Endothelial cell of umbilical vein (primary cell): ENCODE measurements around the gene DET1. TPM values are rescaled to one million over a fixed set of nuclear protein-coding genes. Genes with fewer than 3 reads are reported as not detected.

Experiments
- BruUV-seq: library from RNA; stranded (reverse); fragments of 400-500 nt; replicated peaks from 2 replicates; lab custom pipeline; 2021; lab: Mats Ljungman, UMichigan
- CTCF ChIA-PET: fragments of 300-600, 350-600 bp; sonication (Branson Sonifier 250); formaldehyde crosslinking; loops from one replicate; lab custom pipeline; 2021; ENCODE audit warnings: antibody characterized with exemption, inconsistent platforms; lab: Charles Lee
- POLR2A ChIA-PET: fragments of 300-600, 350-600 bp; sonication (Branson Sonifier 250); formaldehyde crosslinking; loops from one replicate; lab custom pipeline; 2021; ENCODE audit warnings: antibody characterized with exemption, inconsistent platforms; lab: Charles Lee
- DNase-seq: peaks from one replicate; pipeline ENCODE4 v3.0.0-alpha.2; 2011; ENCODE audit warnings: low read depth, low spot score
- FAIRE-seq: peaks from 2 replicates; lab custom pipeline; 2011; peaks lifted over from hg19 to GRCh38; lab: Jason Lieb, UNC
- H2AFZ ChIP-seq: 2 replicates; pipeline ENCODE4 v1.6.0; 2012; ENCODE audit warnings: low read depth, low read length, control low read depth, inconsistent platforms
- H3K27ac ChIP-seq: 2 replicates; pipeline ENCODE4 v1.5.1; 2011; ENCODE audit warnings: low read depth, mild to moderate bottlenecking, control low read depth, low read length, moderate library complexity; ENCODE audit not compliant: insufficient read depth
- H3K27me3 ChIP-seq, 2 experiments: 2 replicates each; pipeline versions ENCODE4 v1.6.0 to v1.6.1; 2011; ENCODE audit warnings: low read length in 2 of 2, mixed read lengths in 1 of 2; ENCODE audit not compliant: control insufficient read depth in 2 of 2, insufficient read depth in 2 of 2
- H3K36me3 ChIP-seq, 2 experiments: 2 replicates in 1 of 2; 3 replicates in 1 of 2; pipeline ENCODE4 v1.5.1; 2011; ENCODE audit warnings: low read length in 2 of 2, mild to moderate bottlenecking in 1 of 2, moderate library complexity in 1 of 2; ENCODE audit not compliant: control insufficient read depth in 2 of 2, insufficient read depth in 2 of 2; ENCODE audit errors: extremely low read depth in 1 of 2
- H3K4me1 ChIP-seq: 3 replicates; pipeline ENCODE4 v1.5.1; 2011; ENCODE audit warnings: mild to moderate bottlenecking, low read length; ENCODE audit not compliant: control insufficient read depth, insufficient read depth; ENCODE audit errors: extremely low read depth
- H3K4me2 ChIP-seq: 2 replicates; pipeline ENCODE4 v1.6.1; 2011; ENCODE audit warnings: low read length, control low read depth, mixed read lengths; ENCODE audit not compliant: insufficient read depth
- H3K4me3 ChIP-seq, 3 experiments: fragments of 200-600 bp in 1 of 3; sonication (generic), shearing (Covaris generic) in 1 of 3; replicated peaks in 1 of 3; 2 replicates each; pipeline ENCODE4 v1.5.1; 2011 to 2016; ENCODE audit warnings: control low read depth in 3 of 3, low read length in 3 of 3, mild to moderate bottlenecking in 2 of 3, inconsistent platforms in 1 of 3, low read depth in 1 of 3, moderate library complexity in 1 of 3; ENCODE audit not compliant: insufficient read depth in 1 of 3
- H3K79me2 ChIP-seq: 2 replicates; pipeline ENCODE4 v1.6.0; 2012; ENCODE audit warnings: low read length, inconsistent platforms; ENCODE audit not compliant: control insufficient read depth, insufficient read depth
- H3K9ac ChIP-seq: replicated peaks from 2 replicates; pipeline ENCODE3; 2011; ENCODE audit warnings: low read length, control low read depth; ENCODE audit not compliant: insufficient read depth; ENCODE audit errors: extremely low read depth
- H3K9me1 ChIP-seq: replicated peaks from 3 replicates; pipeline ENCODE4 v1.6.0; 2011; ENCODE audit warnings: mild to moderate bottlenecking, low read length; ENCODE audit not compliant: control insufficient read depth, insufficient read depth; ENCODE audit errors: extremely low read depth
- H3K9me3 ChIP-seq: replicated peaks from 2 replicates; pipeline ENCODE4 v1.5.1; 2012; ENCODE audit warnings: low read length, inconsistent platforms; ENCODE audit not compliant: control insufficient read depth, insufficient read depth
- H4K20me1 ChIP-seq: replicated peaks from 2 replicates; pipeline ENCODE3; 2011; ENCODE audit warnings: mild to moderate bottlenecking, low read length; ENCODE audit not compliant: control insufficient read depth, insufficient read depth; ENCODE audit errors: extremely low read depth
- FOS ChIP-seq: IDR thresholded peaks from 2 replicates; pipeline ENCODE4 v1.6.1; 2011; ENCODE audit warnings: mild to moderate bottlenecking, low read length, moderate library complexity, borderline replicate concordance; ENCODE audit not compliant: insufficient read depth
- JUN ChIP-seq: IDR thresholded peaks from 2 replicates; pipeline ENCODE4 v1.6.1; 2011; ENCODE audit warnings: borderline replicate concordance, low read depth; ENCODE audit not compliant: insufficient read length, insufficient read depth
- MYC ChIP-seq: IDR thresholded peaks from one replicate; pipeline ENCODE4 v1.6.1; 2011; ENCODE audit warnings: mild to moderate bottlenecking, low read depth, low read length
- POLR2A ChIP-seq: IDR thresholded peaks from 2 replicates; pipeline ENCODE4 v1.6.1; 2012; ENCODE audit warnings: low read depth, mild to moderate bottlenecking, control low read depth, low read length
- POLR2AphosphoS5 ChIP-seq: IDR thresholded peaks from 2 replicates; pipeline ENCODE4 v1.6.1; 2012; ENCODE audit warnings: low read depth, mild to moderate bottlenecking, control low read depth, low read length, moderate library complexity; ENCODE audit not compliant: insufficient read depth
- dilution Hi-C: fragments of 300-500 bp; cut with MboI; formaldehyde crosslinking; loops from one replicate; pipeline ENCODE4 v1.15.0; 2019; ENCODE audit warnings: low sequenced_read_pairs; ENCODE audit not compliant: extremely low pct_ligation_motif_present
- intact Hi-C: fragments of 100-400 bp; cut with micrococcal nuclease; formaldehyde crosslinking; loops from one replicate; pipeline ENCODE4 v1.10.0; 2022
- polyA plus RNA-seq, 4 experiments: library from polyadenylated mRNA; depleted of rRNA in 3 of 4; stranded (reverse) in 3 of 4; unstranded in 1 of 4; fragments of >200 nt; gene quantifications; 2 replicates each; pipeline versions ENCODE4 v1.2.1 to v1.2.3, GENCODE V29; 2011 to 2012; ENCODE audit warnings: missing spikeins in 1 of 4
- total RNA-seq: library from RNA; stranded (reverse); gene quantifications from 2 replicates; pipeline ENCODE4 v1.2.3, GENCODE V29; 2021
- TF ChIP-seq, protein P1 (sequence below), 2 donors: IDR thresholded peaks; 1 replicate in 1 of 2; 2 replicates in 1 of 2; pipeline ENCODE4 v1.5.1; 2011; ENCODE audit warnings: low read length in 2 of 2, mild to moderate bottlenecking in 2 of 2, moderate library complexity in 2 of 2, control low read depth in 1 of 2, inconsistent platforms in 1 of 2, low read depth in 1 of 2; ENCODE audit not compliant: insufficient read depth in 1 of 2; ENCODE audit errors: extremely low read depth in 1 of 2
- TF ChIP-seq, protein P2 (sequence below): IDR thresholded peaks from 2 replicates; pipeline ENCODE4 v1.6.1; 2011; ENCODE audit not compliant: insufficient read depth, insufficient read length

DET1 gene
- total and polyA plus RNA-seq, 2 donors (not counting 3 experiments of a cell fraction or from before 2014, with no cell fraction given): 5.2 to 5.6 TPM

DNA sequence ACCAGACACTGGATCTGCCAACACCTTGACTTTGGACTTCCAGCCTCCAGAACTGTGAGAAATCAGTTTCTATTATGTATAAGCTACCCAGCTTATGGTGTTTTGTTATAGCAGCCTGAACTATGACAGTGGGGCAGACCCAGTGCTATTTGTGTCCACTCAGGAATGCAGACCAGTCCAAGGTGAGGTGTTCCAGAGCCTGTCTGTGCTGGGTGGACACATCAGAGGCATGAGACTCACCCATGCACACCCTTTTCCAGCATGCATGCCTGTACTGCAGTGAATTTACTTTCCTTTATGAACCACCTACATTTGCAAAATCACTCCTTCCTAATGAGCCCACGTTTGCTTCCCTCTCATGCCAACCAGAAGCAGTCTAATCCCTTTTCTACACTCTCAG, 27.6 kb upstream of the DET1 start:
- Histone ChIP-seq H3K27ac (no peak overlapping the region), H3K79me2 (no peaks in the 10 kb centered on the region), H3K4me2 (no peak overlapping the region), H3K27me3 (peaks cover 0 to 2% of the 10 kb centered on the region in 2 experiments), H3K36me3 (no peaks in the 10 kb centered on the region), H2AFZ (no peak overlapping the region), H4K20me1 (no peaks in the 10 kb centered on the region), H3K4me3 (no peak overlapping the region), H3K9ac (no peak overlapping the region), H3K9me1 (no peaks in the 10 kb centered on the region), H3K4me1 (no peaks in the 10 kb centered on the region), H3K9me3 (no peaks in the 10 kb centered on the region)
- no TSS peak for BruUV-seq
- POLR2A ChIA-PET: interaction anchor here (0.6 kb wide), 1 partner anchor 36 kb away, joined by 4 read pairs; no protein-coding TSS in a partner anchor
- CTCF ChIA-PET: interaction anchor here (1.1 kb wide), 1 partner anchor 50 kb away, joined by 3 read pairs; no protein-coding TSS in a partner anchor
- dilution Hi-C loops (no loop called here), intact Hi-C loops (no loop called here)
- TF ChIP-seq, protein P1, sequence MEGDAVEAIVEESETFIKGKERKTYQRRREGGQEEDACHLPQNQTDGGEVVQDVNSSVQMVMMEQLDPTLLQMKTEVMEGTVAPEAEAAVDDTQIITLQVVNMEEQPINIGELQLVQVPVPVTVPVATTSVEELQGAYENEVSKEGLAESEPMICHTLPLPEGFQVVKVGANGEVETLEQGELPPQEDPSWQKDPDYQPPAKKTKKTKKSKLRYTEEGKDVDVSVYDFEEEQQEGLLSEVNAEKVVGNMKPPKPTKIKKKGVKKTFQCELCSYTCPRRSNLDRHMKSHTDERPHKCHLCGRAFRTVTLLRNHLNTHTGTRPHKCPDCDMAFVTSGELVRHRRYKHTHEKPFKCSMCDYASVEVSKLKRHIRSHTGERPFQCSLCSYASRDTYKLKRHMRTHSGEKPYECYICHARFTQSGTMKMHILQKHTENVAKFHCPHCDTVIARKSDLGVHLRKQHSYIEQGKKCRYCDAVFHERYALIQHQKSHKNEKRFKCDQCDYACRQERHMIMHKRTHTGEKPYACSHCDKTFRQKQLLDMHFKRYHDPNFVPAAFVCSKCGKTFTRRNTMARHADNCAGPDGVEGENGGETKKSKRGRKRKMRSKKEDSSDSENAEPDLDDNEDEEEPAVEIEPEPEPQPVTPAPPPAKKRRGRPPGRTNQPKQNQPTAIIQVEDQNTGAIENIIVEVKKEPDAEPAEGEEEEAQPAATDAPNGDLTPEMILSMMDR (IDR thresholded peaks at IDR 0.05; ENCODE audit: extremely low read depth in 1 of 2, insufficient read depth in 1 of 2, low read depth in 1 of 2, low read length in 2 of 2): no peak
- TF ChIP-seq MYC: no peak
- no peak for TF ChIP-seq POLR2AphosphoS5
- TF ChIP-seq, protein P2, sequence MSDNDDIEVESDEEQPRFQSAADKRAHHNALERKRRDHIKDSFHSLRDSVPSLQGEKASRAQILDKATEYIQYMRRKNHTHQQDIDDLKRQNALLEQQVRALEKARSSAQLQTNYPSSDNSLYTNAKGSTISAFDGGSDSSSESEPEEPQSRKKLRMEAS: no peak
- no peak for TF ChIP-seq FOS
- TF ChIP-seq JUN: no peak
- TF ChIP-seq POLR2A: no peak
- no peak for FAIRE-seq
- no peak for DNase-seq
